AG04449 (cell line): ENCODE results near the gene GRIN2D.
"Not testable (repeated sequence)": the region's sequence is repeated elsewhere in the genome, so short reads cannot be mapped to it uniquely, and the experiment has no call there.

ENCODE experiments used
- CTCF ChIA-PET: fragments of 350-600 bp; formaldehyde crosslinking; extraction: SDS; loops from one replicate; lab custom pipeline; 2021; ENCODE audit warnings: antibody characterized with exemption; lab: Yijun Ruan, JAX
- POLR2A ChIA-PET: fragments of 400-600, 350-600 bp; formaldehyde crosslinking; extraction: SDS; loops from one replicate; lab custom pipeline; 2020; ENCODE audit warnings: antibody characterized with exemption, inconsistent platforms; lab: Yijun Ruan, JAX
- DNase-seq: peaks from one replicate; pipeline ENCODE4 v3.0.0-alpha.2; 2010; ENCODE audit warnings: low read depth, low spot score
- H3K4me3 ChIP-seq: 2 replicates; pipeline ENCODE4 v1.5.1; 2011; ENCODE audit warnings: low read depth, mild to moderate bottlenecking, control low read depth, low read length
- CTCF ChIP-seq: IDR thresholded peaks from one replicate; pipeline ENCODE4 v1.5.1; 2011; ENCODE audit warnings: mild to moderate bottlenecking, moderate library complexity, low read length, control low read depth, inconsistent platforms; ENCODE audit not compliant: insufficient read depth; ENCODE audit errors: missing control alignments

The GRIN2D gene

GRCh38 chr19:48367855-48368254 lies 25.6 kb upstream of the GRIN2D start:
- ChIA-PET POLR2A (no interaction called here), CTCF (interaction anchor here (1.6 kb wide), 1 partner anchor 23 kb away, joined by 6 read pairs; the partner anchor contains the start of gene KDELR1)
- DNase-seq: no peak
- no peak for TF ChIP-seq CTCF
- no peak overlapping the region for H3K4me3 ChIP-seq

GRCh38 chr19:48368936-48369335 lies 24.5 kb upstream of the GRIN2D start:
- no peak overlapping the region for H3K4me3 ChIP-seq
- DNase-seq: no peak
- ChIA-PET CTCF (interaction anchor here (0.9 to 1.6 kb wide), 2 partner anchors 22 kb away, joined by 3 to 6 read pairs; partner anchors contain the start of gene KDELR1), POLR2A (no interaction called here)
- no peak for TF ChIP-seq CTCF

GRCh38 chr19:48370955-48371354 lies 22.5 kb upstream of the GRIN2D start:
- ChIA-PET CTCF (interaction anchor here (0.9 to 1.8 kb wide), 4 partner anchors 10 to 53 kb away, joined by 3 to 10 read pairs (median 4); partner anchors contain the start of gene KDELR1), POLR2A (no interaction called here)
- no peak for TF ChIP-seq CTCF

GRCh38 chr19:48371367-48371766 lies 22.1 kb upstream of the GRIN2D start:
- CTCF ChIA-PET: interaction anchor here (0.7 to 1.8 kb wide), 5 partner anchors 10 to 119 kb away, joined by 3 to 10 read pairs (median 4); partner anchors contain the start of gene KDELR1
- DNase-seq: no peak
- no peak for TF ChIP-seq CTCF

More at GRCh38 chr19:48370955-48371354, 22.5 kb upstream of the GRIN2D start:
- no peak for DNase-seq
- H3K4me3 ChIP-seq: no peak overlapping the region

GRCh38 chr19:48371771-48372170 lies 21.7 kb upstream of the GRIN2D start:
- DNase-seq, H3K4me3 ChIP-seq, POLR2A ChIA-PET: not testable (repeated sequence)
- CTCF ChIA-PET: interaction anchor here (0.7 to 1.8 kb wide), 5 partner anchors 10 to 119 kb away, joined by 3 to 10 read pairs (median 4); partner anchors contain the start of gene KDELR1

More at GRCh38 chr19:48371367-48371766, 22.1 kb upstream of the GRIN2D start:
- H3K4me3 ChIP-seq: no peak overlapping the region
- POLR2A ChIA-PET: no interaction called here

- H3K4me3 ChIP-seq: no peak overlapping the region
- DNase-seq: no peak
- POLR2A ChIA-PET: interaction anchor here (0.6 to 1.1 kb wide), 2 partner anchors 9 to 14 kb away, joined by 3 to 5 read pairs; partner anchors contain the start of genes SYNGR4 and TMEM143
- no peak for TF ChIP-seq CTCF
- CTCF ChIA-PET: interaction anchor here (0.9 to 1.9 kb wide), 3 partner anchors 12 to 19 kb away, joined by 3 to 7 read pairs (median 4); partner anchors contain the start of gene KDELR1
Measured at GRCh38 chr19:48372904-48373303, 20.6 kb upstream of the GRIN2D start.

GRCh38 chr19:48373567-48373966 lies 19.9 kb upstream of the GRIN2D start:
- DNase-seq: no peak
- ChIA-PET CTCF (interaction anchor here (0.9 to 1.9 kb wide), 3 partner anchors 11 to 18 kb away, joined by 3 to 7 read pairs (median 4); partner anchors contain the start of gene KDELR1), POLR2A (interaction anchor here (0.6 to 1.1 kb wide), 2 partner anchors 10 to 13 kb away, joined by 3 to 5 read pairs; partner anchors contain the start of genes SYNGR4 and TMEM143)
- no peak overlapping the region for H3K4me3 ChIP-seq
- TF ChIP-seq CTCF: no peak
